ENCODE results near the gene ANO8. TPM values are rescaled to one million over a fixed set of nuclear protein-coding genes. Genes with fewer than 3 reads are reported as not detected.

The ANO8 gene
- total RNA-seq, 1 donor from 2014 or later = 43.3 TPM

DNA sequence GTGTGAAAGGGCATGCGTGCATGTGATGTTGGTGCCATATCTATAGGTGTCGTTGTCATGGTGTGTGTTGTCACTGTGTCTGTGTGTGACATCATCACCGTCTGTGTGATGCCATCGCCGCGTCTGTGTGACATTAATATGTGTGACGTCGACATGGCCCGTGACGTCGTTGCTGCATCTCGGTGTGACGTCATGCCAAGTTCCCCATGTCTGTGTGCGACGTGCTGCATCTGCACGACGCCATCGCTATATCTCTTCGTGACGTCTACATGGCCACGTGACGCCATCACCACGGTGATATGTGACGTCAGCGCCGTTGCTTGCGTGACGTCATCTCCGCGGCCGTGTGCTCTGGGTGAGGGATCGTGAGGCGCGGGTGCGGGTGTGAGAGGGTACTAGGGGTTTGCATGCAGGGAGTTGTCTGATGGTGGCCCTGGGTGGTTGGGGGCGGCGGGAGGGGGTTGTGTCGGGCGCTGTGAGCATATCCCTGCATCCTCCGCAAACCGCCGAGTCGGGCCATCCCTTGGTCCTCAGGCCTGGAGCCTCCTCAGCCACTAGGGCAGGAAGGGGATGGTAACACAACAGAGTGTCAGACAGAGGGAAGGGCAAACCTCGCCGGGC, 17.3 kb upstream of the ANO8 start:
- Mint-ChIP-seq H3K4me1 (peaks cover 18% of the 10 kb centered on the region), H3K36me3 (ENCODE audit: low read depth) (no peaks in the 10 kb centered on the region), H3K27me3 (ENCODE audit: low read depth) (no peaks in the 10 kb centered on the region), H3K4me3 (no peak overlapping the region), H3K27ac (ENCODE audit: unreplicated experiment) (peak overlapping the region; percentile 51), H3K9me3 (no peaks in the 10 kb centered on the region)
- no peak for DNase-seq (ENCODE audit: low read depth, low spot score)
- TF ChIP-seq CTCF (conservative IDR thresholded peaks at IDR 0.05) = no peak

DNA sequence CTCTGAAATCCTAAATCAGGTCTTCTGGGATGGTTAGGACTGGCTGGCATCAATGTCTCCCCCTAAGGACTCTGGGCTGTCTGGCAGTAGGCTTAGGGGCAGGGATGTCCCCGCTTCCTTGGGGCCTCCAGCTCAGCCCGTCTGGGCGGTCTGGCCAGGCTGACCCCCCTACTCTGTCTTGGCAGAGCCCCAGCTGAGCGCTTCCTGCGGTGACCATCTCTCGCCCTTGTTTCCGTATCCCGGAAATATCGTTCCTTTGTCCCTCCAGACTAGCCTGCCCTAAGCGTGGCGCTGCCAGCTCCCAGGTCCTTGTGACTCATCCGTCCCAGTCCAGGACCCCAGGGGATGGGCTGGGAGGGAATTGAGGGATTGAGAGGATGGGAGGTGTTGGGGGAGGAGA, 14.0 kb upstream of the ANO8 start:
- no peak for DNase-seq (ENCODE audit: low read depth, low spot score)
- peak overlapping the region; percentile 68 for H3K4me3 Mint-ChIP-seq
- TF ChIP-seq CTCF (conservative IDR thresholded peaks at IDR 0.05) = no peak
- H3K27ac Mint-ChIP-seq (ENCODE audit: unreplicated experiment) = peak overlapping the region; percentile 91
- H3K27me3 Mint-ChIP-seq (ENCODE audit: low read depth) = no peaks in the 10 kb centered on the region
- H3K4me1 Mint-ChIP-seq = peaks cover 23% of the 10 kb centered on the region
- no peaks in the 10 kb centered on the region for H3K36me3 Mint-ChIP-seq (ENCODE audit: low read depth)
- H3K9me3 Mint-ChIP-seq = no peaks in the 10 kb centered on the region

DNA sequence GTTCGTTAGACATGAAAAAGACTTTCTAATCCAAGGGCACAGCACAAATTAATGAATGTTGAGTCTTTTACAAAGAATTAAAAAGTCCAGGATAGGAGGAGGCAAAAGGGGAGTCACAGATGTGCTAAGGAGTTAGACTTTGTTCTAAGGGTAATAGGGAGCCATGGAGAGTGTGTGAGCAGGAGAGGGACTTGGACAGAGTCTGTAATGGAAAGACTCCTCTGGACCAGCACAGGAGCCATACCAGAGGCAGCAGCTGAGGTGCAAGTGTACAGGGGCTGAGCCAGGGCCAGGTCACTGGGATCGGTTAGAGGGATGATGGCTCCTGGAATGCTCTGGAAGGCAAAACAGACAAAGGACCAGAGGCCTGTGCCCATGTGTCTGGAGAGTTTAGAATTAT, 13.2 kb upstream of the ANO8 start:
- peaks cover 23% of the 10 kb centered on the region for H3K4me1 Mint-ChIP-seq
- no peak for DNase-seq (ENCODE audit: low read depth, low spot score)
- no peak overlapping the region for H3K4me3 Mint-ChIP-seq

DNA sequence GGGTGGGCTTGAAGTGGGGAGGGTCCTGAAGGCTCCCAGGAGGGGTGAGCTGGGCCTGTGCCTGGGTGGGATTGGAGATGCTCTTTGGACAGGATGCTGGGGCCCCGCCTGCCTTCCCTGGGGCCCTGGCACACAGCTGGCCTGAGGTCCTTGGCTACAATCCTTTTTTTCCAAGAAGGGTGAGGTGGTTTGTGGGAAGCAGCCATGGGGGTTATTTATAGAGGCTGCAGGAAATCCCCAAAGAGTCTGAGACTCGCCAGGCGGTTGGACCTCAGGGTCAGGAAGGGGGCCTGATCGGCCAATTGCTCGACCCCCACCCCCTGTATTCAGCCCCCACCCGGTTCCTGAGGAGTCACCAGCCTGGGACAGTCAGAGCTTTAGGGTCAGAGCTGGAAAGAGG, 12.7 kb upstream of the ANO8 start:
- no peak for DNase-seq (ENCODE audit: low read depth, low spot score)
- Mint-ChIP-seq H3K4me1 (peaks cover 20% of the 10 kb centered on the region), H3K4me3 (no peak overlapping the region), H3K36me3 (ENCODE audit: low read depth) (no peaks in the 10 kb centered on the region), H3K27me3 (ENCODE audit: low read depth) (no peaks in the 10 kb centered on the region), H3K9me3 (no peaks in the 10 kb centered on the region), H3K27ac (ENCODE audit: unreplicated experiment) (no peak overlapping the region)
- TF ChIP-seq CTCF (conservative IDR thresholded peaks at IDR 0.05) = no peak

More for the DNA sequence above, 13.2 kb upstream of the ANO8 start:
- H3K36me3 Mint-ChIP-seq (ENCODE audit: low read depth) = no peaks in the 10 kb centered on the region
- no peaks in the 10 kb centered on the region for H3K27me3 Mint-ChIP-seq (ENCODE audit: low read depth)
- peak overlapping the region; percentile 52 for H3K27ac Mint-ChIP-seq (ENCODE audit: unreplicated experiment)
- TF ChIP-seq CTCF (conservative IDR thresholded peaks at IDR 0.05) = no peak
- H3K9me3 Mint-ChIP-seq = no peaks in the 10 kb centered on the region

GRCh38 chr19:17346109-17346671, 11.5 kb upstream of the ANO8 start:
- H3K36me3 Mint-ChIP-seq (ENCODE audit: low read depth) = no peaks in the 10 kb centered on the region
- peak; percentile 97 for TF ChIP-seq CTCF (conservative IDR thresholded peaks at IDR 0.05)
- H3K4me1 Mint-ChIP-seq = peaks cover 20% of the 10 kb centered on the region
- peak overlapping the region; percentile 69 for H3K4me3 Mint-ChIP-seq
- H3K27me3 Mint-ChIP-seq (ENCODE audit: low read depth) = no peaks in the 10 kb centered on the region
- no peaks in the 10 kb centered on the region for H3K9me3 Mint-ChIP-seq
- peak; percentile 90 for DNase-seq (ENCODE audit: low read depth, low spot score)
- H3K27ac Mint-ChIP-seq (ENCODE audit: unreplicated experiment) = no peak overlapping the region
